Erythroblast (primary cell): ENCODE data around the gene CAPN15.

Experiments used
- GATA1 ChIP-seq: IDR thresholded peaks from 2 replicates; pipeline ENCODE4 v1.6.1; 2011; ENCODE audit warnings: low read depth, mild to moderate bottlenecking, control low read depth, low read length, moderate library complexity
- POLR2A ChIP-seq: IDR thresholded peaks from 2 replicates; pipeline ENCODE4 v1.6.1; 2011; ENCODE audit warnings: mild to moderate bottlenecking, low read length

- TF ChIP-seq POLR2A: no peak
- no peak for TF ChIP-seq GATA1
These were observed 44.9 kb upstream of the CAPN15 start for GRCh38 chr16:482468-483185.
